Type B pancreatic cell (in vitro differentiated cells): Measurements from ENCODE around the gene MYLK. TPM values are rescaled to one million over a fixed set of nuclear protein-coding genes. Genes with fewer than 3 reads are reported as not detected.

ENCODE experiments used
- DNase-seq: peaks from one replicate; pipeline ENCODE4 v3.0.0; 2021; ENCODE audit warnings: mixed read lengths; ENCODE audit not compliant: unreplicated experiment; ENCODE audit errors: extremely low spot score
- H3K27ac Mint-ChIP-seq: 2 replicates; pipeline ENCODE4 v1.8.0; 2021; ENCODE audit warnings: mild to moderate bottlenecking, mixed read lengths
- H3K27me3 Mint-ChIP-seq: 2 replicates; pipeline ENCODE4 v1.8.0; 2021; ENCODE audit warnings: mixed read lengths
- H3K36me3 Mint-ChIP-seq: 2 replicates; pipeline ENCODE4 v1.8.0; 2021; ENCODE audit warnings: mixed read lengths
- H3K4me1 Mint-ChIP-seq: one replicate; pipeline ENCODE4 v1.8.0; 2021; ENCODE audit warnings: mixed read lengths; ENCODE audit not compliant: unreplicated experiment
- H3K4me3 Mint-ChIP-seq: 2 replicates; pipeline ENCODE4 v1.8.0; 2021; ENCODE audit warnings: mild to moderate bottlenecking, mixed read lengths
- H3K9me3 Mint-ChIP-seq: 2 replicates; pipeline ENCODE4 v1.8.0; 2021; ENCODE audit warnings: mixed read lengths
- CTCF ChIP-seq: fragments of 200-600 bp; sonication (generic); conservative IDR thresholded peaks from 2 replicates; pipeline ENCODE4 v1.5.0; 2021; ENCODE audit warnings: antibody characterized with exemption, mild to moderate bottlenecking
- total RNA-seq: library from RNA; stranded (reverse); gene quantifications from 2 replicates; pipeline ENCODE4 v1.2.1, GENCODE V29; 2021; ENCODE audit warnings: low replicate concordance

Gene MYLK
- total RNA-seq, 1 donor from 2014 or later: 16.8 TPM

DNA sequence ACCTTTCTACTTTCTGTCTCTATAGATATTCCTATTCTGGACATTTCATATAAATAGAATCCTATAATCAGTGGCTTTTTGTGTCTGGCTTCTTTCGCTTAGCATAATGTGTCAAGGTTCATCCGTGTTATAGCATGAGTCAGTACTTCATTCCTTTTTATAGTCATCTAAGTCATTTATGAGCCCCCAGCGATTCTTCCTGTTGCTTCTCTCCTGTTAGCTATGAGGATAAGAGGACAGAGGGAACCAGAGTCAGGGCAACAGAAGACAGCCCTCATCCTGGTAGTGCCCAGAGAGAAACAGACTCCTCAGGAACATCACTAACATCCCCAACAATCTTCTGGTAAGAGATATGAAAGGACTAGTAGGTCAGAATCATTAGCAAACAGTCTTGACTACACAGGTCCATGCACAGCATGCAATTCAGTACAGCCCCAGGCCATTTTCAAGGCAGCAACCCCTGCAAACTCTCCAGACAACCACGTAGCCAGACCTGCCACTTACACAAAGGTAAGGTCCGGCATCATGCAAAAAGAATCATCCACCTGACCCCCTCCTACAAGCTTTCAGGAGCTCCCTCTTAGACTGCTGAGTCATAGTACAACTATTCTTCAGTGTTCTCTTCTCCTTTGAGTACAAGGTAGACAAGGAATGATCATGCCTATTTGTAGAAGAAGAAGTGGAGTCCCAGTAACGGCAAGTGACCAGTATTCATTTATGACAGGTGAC lies 91.5 kb downstream of the MYLK start:
- peaks cover 20% of the 10 kb centered on the region for H3K4me1 Mint-ChIP-seq
- peaks cover 5% of the 10 kb centered on the region for H3K27me3 Mint-ChIP-seq
- H3K36me3 Mint-ChIP-seq: no peaks in the 10 kb centered on the region
- TF ChIP-seq CTCF: no peak
- H3K9me3 Mint-ChIP-seq: peaks cover 5% of the 10 kb centered on the region
- H3K27ac Mint-ChIP-seq: peak overlapping the region; percentile 14
- no peak for DNase-seq
- no peak overlapping the region for H3K4me3 Mint-ChIP-seq

DNA sequence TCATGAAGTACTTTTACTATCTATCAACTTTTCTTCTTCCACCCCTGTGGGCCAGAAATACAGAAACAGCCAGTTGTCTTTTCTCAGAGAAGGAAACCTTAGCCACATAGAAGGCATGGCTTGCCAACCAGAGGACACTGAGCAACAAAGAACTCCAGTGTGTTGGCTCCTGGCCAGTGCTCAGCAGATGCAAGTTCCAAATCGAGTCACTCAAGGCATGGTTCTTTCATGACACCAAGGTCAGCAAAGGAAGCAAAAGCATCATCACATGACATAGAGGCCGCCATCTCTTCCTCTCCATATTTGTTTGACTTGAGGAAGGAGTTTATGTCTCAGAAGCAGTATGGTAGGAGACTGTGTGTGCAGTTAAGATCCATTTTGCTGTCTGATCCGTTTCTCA lies 92.2 kb downstream of the MYLK start:
- Mint-ChIP-seq H3K27me3 (peaks cover 5% of the 10 kb centered on the region), H3K36me3 (no peaks in the 10 kb centered on the region), H3K4me3 (no peak overlapping the region), H3K27ac (no peak overlapping the region), H3K4me1 (peaks cover 20% of the 10 kb centered on the region), H3K9me3 (peaks cover 5% of the 10 kb centered on the region)
- TF ChIP-seq CTCF: no peak
- no peak for DNase-seq

DNA sequence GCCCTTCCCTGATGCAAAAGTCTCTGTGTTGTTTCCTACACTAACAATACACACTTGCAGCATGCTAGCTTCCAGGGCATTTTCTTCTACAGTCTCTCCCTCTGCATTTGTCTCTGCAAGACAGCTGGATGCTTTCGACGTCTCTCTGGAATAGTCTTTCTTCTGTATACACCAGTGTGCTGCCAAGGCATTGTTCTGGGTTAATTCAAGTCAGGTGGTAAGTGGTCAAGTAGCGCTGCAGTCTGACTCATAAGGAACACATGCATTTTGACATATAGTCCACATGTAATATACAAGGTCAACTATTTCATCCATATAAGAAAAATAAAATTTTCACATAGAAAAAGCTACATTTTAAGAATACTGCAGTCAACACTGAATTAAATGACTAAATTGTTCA lies 92.7 kb downstream of the MYLK start:
- no peaks in the 10 kb centered on the region for H3K36me3 Mint-ChIP-seq
- H3K27me3 Mint-ChIP-seq: peaks cover 5% of the 10 kb centered on the region
- DNase-seq: no peak
- no peak for TF ChIP-seq CTCF
- H3K4me1 Mint-ChIP-seq: peaks cover 20% of the 10 kb centered on the region
- peaks cover 5% of the 10 kb centered on the region for H3K9me3 Mint-ChIP-seq
- no peak overlapping the region for H3K4me3 Mint-ChIP-seq
- H3K27ac Mint-ChIP-seq: no peak overlapping the region

DNA sequence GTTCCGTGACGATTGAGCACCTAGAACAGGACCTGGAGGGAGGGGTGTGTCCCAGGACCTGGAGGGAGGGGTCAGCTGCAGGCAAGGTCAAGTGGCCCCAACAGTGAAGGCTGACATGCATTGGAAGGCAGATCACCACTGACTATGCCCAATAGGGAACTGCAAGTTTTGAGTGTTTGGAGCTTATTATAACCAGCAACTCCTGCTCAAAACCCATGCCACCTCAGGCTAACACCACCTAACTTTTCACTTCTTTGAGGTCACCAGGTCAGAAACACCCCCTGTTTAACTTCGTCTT lies 93.1 kb downstream of the MYLK start:
- no peak for TF ChIP-seq CTCF
- Mint-ChIP-seq H3K27me3 (peaks cover 5% of the 10 kb centered on the region), H3K36me3 (no peaks in the 10 kb centered on the region), H3K4me1 (peaks cover 20% of the 10 kb centered on the region), H3K4me3 (no peak overlapping the region), H3K9me3 (peaks cover 5% of the 10 kb centered on the region), H3K27ac (no peak overlapping the region)
- no peak for DNase-seq

GRCh38 chr3:123790254-123791072 lies 93.7 kb downstream of the MYLK start:
- no peak overlapping the region for H3K4me3 Mint-ChIP-seq

More at GRCh38 chr3:123790254-123791072, 93.7 kb downstream of the MYLK start:
- Mint-ChIP-seq H3K4me1 (peaks cover 20% of the 10 kb centered on the region), H3K27ac (no peak overlapping the region), H3K27me3 (peaks cover 5% of the 10 kb centered on the region), H3K36me3 (no peaks in the 10 kb centered on the region), H3K9me3 (peaks cover 5% of the 10 kb centered on the region)
- no peak for DNase-seq
- no peak for TF ChIP-seq CTCF
